IMR-90 (cell line): ENCODE data around the gene MRPS26. TPM values are rescaled to one million over a fixed set of nuclear protein-coding genes. Genes with fewer than 3 reads are reported as not detected.

Source experiments
- ATAC-seq: fragments of 200-7000 bp; cut with Tn5 transposase; 2 replicates; pipeline ENCODE4 v1.9.1; 2020; ENCODE audit warnings: low read depth, mild to moderate bottlenecking, moderate library complexity
- BruUV-seq: library from RNA; stranded (reverse); fragments of 400-500 nt; replicated peaks from 2 replicates; lab custom pipeline; 2021; lab: Mats Ljungman, UMichigan
- CTCF ChIA-PET: fragments of 300-600 bp; formaldehyde crosslinking; extraction: SDS; loops from one replicate; lab custom pipeline; 2021; ENCODE audit warnings: antibody characterized with exemption; lab: Yijun Ruan, JAX
- POLR2A ChIA-PET: fragments of 300-600 bp; sonication (Branson Sonifier 250); formaldehyde crosslinking; loops from one replicate; lab custom pipeline; 2022; ENCODE audit warnings: antibody characterized with exemption; ENCODE audit not compliant: unreplicated experiment; lab: Charles Lee
- DNase-seq: peaks from one replicate; pipeline ENCODE4 v3.0.0; 2013
- H2AFZ ChIP-seq: replicated peaks from 2 replicates; pipeline ENCODE3; 2013; ENCODE audit warnings: low read length, mild to moderate bottlenecking; ENCODE audit not compliant: poor library complexity
- H2AK5ac ChIP-seq: 2 replicates; pipeline ENCODE4 v1.6.1; 2013; ENCODE audit warnings: low read depth, low read length, inconsistent platforms
- H2AK9ac ChIP-seq: replicated peaks from 2 replicates; pipeline ENCODE3; 2013; ENCODE audit warnings: mild to moderate bottlenecking, low read depth, low read length, moderate library complexity; ENCODE audit not compliant: poor library complexity
- H2BK120ac ChIP-seq: 2 replicates; pipeline ENCODE4 v1.6.1; 2013; ENCODE audit warnings: low read depth, low read length, inconsistent platforms
- H2BK15ac ChIP-seq: 3 replicates; pipeline ENCODE4 v1.6.1; 2013; ENCODE audit warnings: low read depth, low read length, inconsistent platforms
- H2BK20ac ChIP-seq: 2 replicates; pipeline ENCODE4 v1.6.1; 2013; ENCODE audit warnings: low read depth, mild to moderate bottlenecking, inconsistent platforms, low read length, moderate library complexity
- H2BK5ac ChIP-seq: 2 replicates; pipeline ENCODE4 v1.6.1; 2013; ENCODE audit warnings: mild to moderate bottlenecking, low read depth, low read length, inconsistent platforms; ENCODE audit not compliant: poor library complexity, severe bottlenecking
- H3K14ac ChIP-seq: replicated peaks from 2 replicates; pipeline ENCODE4 v1.6.1; 2013; ENCODE audit warnings: low read depth, low read length, inconsistent platforms
- H3K18ac ChIP-seq: 2 replicates; pipeline ENCODE4 v1.6.1; 2013; ENCODE audit warnings: low read depth, low read length, control low read depth
- H3K23ac ChIP-seq: 2 replicates; pipeline ENCODE4 v1.6.1; 2013; ENCODE audit warnings: low read depth, low read length, inconsistent platforms
- H3K27ac ChIP-seq: 2 replicates; pipeline ENCODE4 v1.5.1; 2013; ENCODE audit warnings: mild to moderate bottlenecking, control low read depth, low read length; ENCODE audit not compliant: insufficient read depth
- H3K27me3 ChIP-seq: 2 replicates; pipeline ENCODE4 v1.6.1; 2013; ENCODE audit warnings: low read length; ENCODE audit not compliant: control insufficient read depth, insufficient read depth
- H3K36me3 ChIP-seq: 2 replicates; pipeline ENCODE4 v1.6.1; 2013; ENCODE audit warnings: low read length, mixed read lengths; ENCODE audit not compliant: control insufficient read depth, insufficient read depth
- H3K4ac ChIP-seq: 2 replicates; pipeline ENCODE4 v1.6.1; 2013; ENCODE audit warnings: low read depth, low read length, inconsistent platforms
- H3K4me1 ChIP-seq: 2 replicates; pipeline ENCODE4 v1.6.1; 2013; ENCODE audit warnings: low read length, mixed read lengths; ENCODE audit not compliant: control insufficient read depth, insufficient read depth
- H3K4me2 ChIP-seq: 2 replicates; pipeline ENCODE4 v1.6.1; 2013; ENCODE audit warnings: low read depth, mild to moderate bottlenecking, control low read depth, low read length, moderate library complexity
- H3K4me3 ChIP-seq: 2 replicates; pipeline ENCODE4 v1.5.1; 2013; ENCODE audit warnings: low read depth, mild to moderate bottlenecking, control low read depth, low read length, moderate library complexity; ENCODE audit not compliant: insufficient read depth
- H3K56ac ChIP-seq: 2 replicates; pipeline ENCODE4 v1.6.1; 2013; ENCODE audit warnings: low read length, inconsistent platforms; ENCODE audit not compliant: insufficient read depth; ENCODE audit errors: extremely low read depth
- H3K79me1 ChIP-seq, 2 experiments: 2 replicates each; pipeline ENCODE4 v1.6.1; 2013; ENCODE audit warnings: low read length in 2 of 2, inconsistent platforms in 1 of 2, low read depth in 1 of 2
- H3K9ac ChIP-seq: 2 replicates; pipeline ENCODE4 v1.6.1; 2013; ENCODE audit warnings: low read depth, low read length, control low read depth
- H3K9me1 ChIP-seq: 2 replicates; pipeline ENCODE4 v1.6.1; 2013; ENCODE audit warnings: low read length, inconsistent platforms; ENCODE audit not compliant: insufficient read depth
- H3K9me3 ChIP-seq: 2 replicates; pipeline ENCODE4 v1.6.1; 2013; ENCODE audit warnings: low read length; ENCODE audit not compliant: control insufficient read depth, insufficient read depth
- H4K20me1 ChIP-seq: 2 replicates; pipeline ENCODE4 v1.6.1; 2013; ENCODE audit warnings: low read length, inconsistent platforms; ENCODE audit not compliant: insufficient read depth
- H4K5ac ChIP-seq: 2 replicates; pipeline ENCODE4 v1.6.1; 2013; ENCODE audit warnings: mild to moderate bottlenecking, low read depth, low read length, control low read depth
- H4K8ac ChIP-seq, 2 experiments: 2 replicates each; pipeline ENCODE4 v1.6.1; 2013; ENCODE audit warnings: low read depth in 2 of 2, low read length in 2 of 2, control low read depth in 1 of 2, inconsistent platforms in 1 of 2
- H4K91ac ChIP-seq: 2 replicates; pipeline ENCODE4 v1.6.1; 2013; ENCODE audit warnings: low read depth, low read length, inconsistent platforms; ENCODE audit not compliant: insufficient read depth
- CEBPB ChIP-seq: IDR thresholded peaks from 2 replicates; pipeline ENCODE4 v1.6.1; 2012; ENCODE audit warnings: low read depth, low read length, improper control_type of control experiment
- RAD21 ChIP-seq: IDR thresholded peaks from 2 replicates; pipeline ENCODE4 v1.6.1; 2012; ENCODE audit warnings: low read length, improper control_type of control experiment
- WGBS, 2 experiments: methylation state at CpG; one replicate each; pipeline versions ENCODE4 v1.1.5 to v1.1.7; 2013; ENCODE audit warnings: missing lambda C conversion rate in 2 of 2; ENCODE audit not compliant: insufficient read length in 1 of 2; ENCODE audit errors: extremely low coverage in 2 of 2; 5-methylcytosine and 5-hydroxymethylcytosine counted together
- dilution Hi-C: fragments of 300-500 bp; cut with HindIII; formaldehyde crosslinking; loops from one replicate; pipeline ENCODE4 v1.14.3; 2018; ENCODE audit warnings: low sequenced_read_pairs; ENCODE audit not compliant: unreplicated experiment
- in situ Hi-C: fragments of 300-500 bp; cut with MboI; formaldehyde crosslinking; loops from 3 replicates; pipeline ENCODE4 v1.14.3; 2019; ENCODE audit warnings: low sequenced_read_pairs, inconsistent platforms, mixed read lengths
- intact Hi-C: fragments of 100-400 bp; cut with micrococcal nuclease; formaldehyde crosslinking; loops from 2 replicates; pipeline ENCODE4 v1.10.0; 2022
- polyA plus RNA-seq, 3 experiments: library from polyadenylated mRNA; depleted of rRNA; stranded (reverse); fragments of >200 nt; gene quantifications; 2 replicates each; pipeline ENCODE4 v1.2.3, GENCODE V29; 2012; ENCODE audit warnings: low replicate concordance in 1 of 3
- total RNA-seq: library from RNA; depleted of rRNA; stranded (reverse); fragments of >200 nt; gene quantifications from 2 replicates; pipeline ENCODE4 v1.2.3, GENCODE V29; 2012

MRPS26 gene
- total and polyA plus RNA-seq, 2 of the 4 experiments (the other 2 are of a cell fraction) = 22.2 to 38.6 TPM

DNA sequence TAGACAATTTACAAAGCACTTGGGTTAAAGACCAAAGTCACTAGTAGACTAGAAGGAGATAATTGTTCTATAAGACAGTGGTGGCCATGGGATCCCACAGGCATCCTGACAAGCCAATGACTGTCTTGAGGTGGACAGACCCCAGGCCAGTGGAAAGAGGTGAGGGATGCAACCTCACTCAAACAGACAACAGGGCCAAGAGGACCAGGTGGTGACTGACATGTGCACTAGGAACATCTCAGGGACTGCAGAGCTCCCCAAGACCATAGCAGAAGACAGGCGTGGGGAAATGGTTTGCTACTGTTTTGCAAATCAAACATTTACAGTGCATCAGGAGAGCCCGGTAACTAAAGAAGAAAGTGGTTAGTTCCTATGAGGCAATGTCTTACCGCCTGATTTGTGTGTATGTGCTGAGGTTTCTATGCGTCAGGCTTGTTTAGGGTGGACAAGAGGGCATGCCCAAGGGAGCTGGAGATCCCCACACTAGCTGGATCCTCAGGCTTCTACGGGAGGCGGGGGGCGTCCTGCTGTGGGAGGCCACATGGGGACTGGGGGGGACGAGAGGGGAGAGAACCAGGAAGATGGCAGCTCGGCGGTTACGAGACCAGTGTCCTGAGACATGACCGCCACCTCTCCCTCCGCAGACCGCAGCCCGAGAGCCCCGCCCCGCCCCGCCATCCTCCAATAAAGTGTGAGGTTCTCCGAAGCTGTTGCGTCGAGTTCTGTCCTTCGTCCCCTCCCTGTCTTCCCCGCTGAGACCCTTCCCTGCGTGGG is 623 bp upstream of the MRPS26 start:
- ChIA-PET CTCF (interaction anchor here (0.5 kb wide), 1 partner anchor 31 kb away, joined by 3 read pairs; no protein-coding TSS in a partner anchor), POLR2A (interaction anchor here (0.7 kb wide), 1 partner anchor 33 kb away, joined by 3 read pairs; no protein-coding TSS in a partner anchor)
- ATAC-seq = peak; percentile 82
- peak overlapping the region; percentile 87 for H4K5ac ChIP-seq
- peak overlapping the region; percentile 92 for H3K4ac ChIP-seq
- H4K20me1 ChIP-seq = peaks cover 10% of the 10 kb centered on the region
- H3K27me3 ChIP-seq = no peaks in the 10 kb centered on the region
- H2BK120ac ChIP-seq = peak overlapping the region; percentile 90
- H2AK5ac ChIP-seq = peak overlapping the region; percentile 86
- H3K4me2 ChIP-seq = peak overlapping the region; percentile 82
- TF ChIP-seq RAD21 (no peak), CEBPB (peak; percentile 75)
- intact Hi-C loops (no loop called here), in situ Hi-C loops (no loop called here), dilution Hi-C loops (no loop called here)
- peak overlapping the region; percentile 83 for H3K9ac ChIP-seq
- H3K23ac ChIP-seq = peak overlapping the region; percentile 54
- peak; percentile 86 for DNase-seq
- H3K4me3 ChIP-seq = peak overlapping the region; percentile 83
- no TSS peak for BruUV-seq
- WGBS, 2 experiments = 12% methylated on average over 6 of the region's 24 CpGs; no CpG with 5 or more reads in 1 of the 2 experiments
- H3K9me1 ChIP-seq = peaks cover 24% of the 10 kb centered on the region
- peak overlapping the region; percentile 95 for H2AK9ac ChIP-seq
- H4K91ac ChIP-seq = peak overlapping the region; percentile 91
- H2AFZ ChIP-seq = peak overlapping the region; percentile 100
- H3K14ac ChIP-seq = peak overlapping the region; percentile 91
- peaks cover 13% of the 10 kb centered on the region for H3K4me1 ChIP-seq
- H3K56ac ChIP-seq = peak overlapping the region; percentile 65
- H2BK5ac ChIP-seq = peak overlapping the region; percentile 97
- H2BK15ac ChIP-seq = peak overlapping the region; percentile 57; the same call in 1 of the 3 replicates
- no peak overlapping the region; the same call in 1 of the 2 replicates for H2BK20ac ChIP-seq
- H3K18ac ChIP-seq = peak overlapping the region; percentile 36; the same call in 1 of the 2 replicates
- no peaks in the 10 kb centered on the region for H3K9me3 ChIP-seq
- H4K8ac ChIP-seq = peak overlapping the region; percentile 31 to 91
- H3K36me3 ChIP-seq = peaks cover 24% of the 10 kb centered on the region
- peak overlapping the region; percentile 94 for H3K27ac ChIP-seq
- H3K79me1 ChIP-seq = peaks cover 10 to 23% of the 10 kb centered on the region in 2 experiments
